Activated naive CD8-positive, alpha-beta T cell treated with anti-CD3 and anti-CD28 coated beads, Interleukin-2, amount 50 U/mL, for 16 hours (primary cell): ENCODE results near the gene TTLL12.
A peak's percentile ranks its signal among the peaks of the same experiment; 100 is the strongest.
"Not testable (repeated sequence)": the region's sequence is repeated elsewhere in the genome, so short reads cannot be mapped to it uniquely, and the experiment has no call there.

ENCODE experiments used
- DNase-seq: peaks from one replicate; pipeline ENCODE4 v3.0.0-alpha.2; 2020; ENCODE audit warnings: low read depth, low spot score

TTLL12 gene

GRCh38 chr22:43154887-43155536, 31.9 kb downstream of the TTLL12 start:
- DNase-seq: no peak

- no peak for DNase-seq
Measured at GRCh38 chr22:43153899-43154298, 33.0 kb downstream of the TTLL12 start.

- DNase-seq: no peak
Measured at GRCh38 chr22:43152357-43153071, 34.4 kb downstream of the TTLL12 start.

- DNase-seq: no peak
Measured at GRCh38 chr22:43152003-43152356, 35.0 kb downstream of the TTLL12 start.

GRCh38 chr22:43151251-43152002, 35.5 kb downstream of the TTLL12 start, which contains the start of gene TSPO:
TSPO (plus strand) TSS chr22:43151559; CDS start chr22:43159239, 7,680 bp downstream.
- DNase-seq: no peak

GRCh38 chr22:43150731-43151206, 36.2 kb downstream of the TTLL12 start:
- DNase-seq: no peak

GRCh38 chr22:43148581-43148980, 38.4 kb downstream of the TTLL12 start:
- DNase-seq: no peak

- no peak for DNase-seq
Measured at GRCh38 chr22:43147821-43148220, 39.1 kb downstream of the TTLL12 start.

GRCh38 chr22:43146332-43146731, 40.6 kb downstream of the TTLL12 start:
- DNase-seq: not testable (repeated sequence)

- DNase-seq: not testable (repeated sequence)
Measured at GRCh38 chr22:43145371-43145770, 41.6 kb downstream of the TTLL12 start.

GRCh38 chr22:43144949-43145348, 42.0 kb downstream of the TTLL12 start:
- no peak for DNase-seq

- peak; percentile 54 for DNase-seq
Measured at GRCh38 chr22:43142880-43143562, 43.9 kb downstream of the TTLL12 start, which contains the start of gene MCAT. MCAT (minus strand) TSS chr22:43143398; CDS start chr22:43143348, 50 bp downstream.

GRCh38 chr22:43136801-43137200, 50.1 kb downstream of the TTLL12 start:
- DNase-seq: no peak

- no peak for DNase-seq
Measured at GRCh38 chr22:43136255-43136654, 50.7 kb downstream of the TTLL12 start.

- no peak for DNase-seq
Measured at GRCh38 chr22:43135565-43135964, 51.4 kb downstream of the TTLL12 start.

- DNase-seq: no peak
Measured at GRCh38 chr22:43134553-43134952, 52.4 kb downstream of the TTLL12 start.

- no peak for DNase-seq
Measured at GRCh38 chr22:43133401-43133800, 53.5 kb downstream of the TTLL12 start.

GRCh38 chr22:43131773-43132501, 55.0 kb downstream of the TTLL12 start:
- DNase-seq: no peak

GRCh38 chr22:43129426-43130425, 57.2 kb downstream of the TTLL12 start:
- DNase-seq: no peak

GRCh38 chr22:43128928-43129424, 58.0 kb downstream of the TTLL12 start:
- DNase-seq: no peak
